Measurements from ENCODE around the gene DSCAML1. TPM values are rescaled to one million over a fixed set of nuclear protein-coding genes. Genes with fewer than 3 reads are reported as not detected.

Gene DSCAML1
- total RNA-seq, 2 experiments from 2014 or later, result not detected

DNA sequence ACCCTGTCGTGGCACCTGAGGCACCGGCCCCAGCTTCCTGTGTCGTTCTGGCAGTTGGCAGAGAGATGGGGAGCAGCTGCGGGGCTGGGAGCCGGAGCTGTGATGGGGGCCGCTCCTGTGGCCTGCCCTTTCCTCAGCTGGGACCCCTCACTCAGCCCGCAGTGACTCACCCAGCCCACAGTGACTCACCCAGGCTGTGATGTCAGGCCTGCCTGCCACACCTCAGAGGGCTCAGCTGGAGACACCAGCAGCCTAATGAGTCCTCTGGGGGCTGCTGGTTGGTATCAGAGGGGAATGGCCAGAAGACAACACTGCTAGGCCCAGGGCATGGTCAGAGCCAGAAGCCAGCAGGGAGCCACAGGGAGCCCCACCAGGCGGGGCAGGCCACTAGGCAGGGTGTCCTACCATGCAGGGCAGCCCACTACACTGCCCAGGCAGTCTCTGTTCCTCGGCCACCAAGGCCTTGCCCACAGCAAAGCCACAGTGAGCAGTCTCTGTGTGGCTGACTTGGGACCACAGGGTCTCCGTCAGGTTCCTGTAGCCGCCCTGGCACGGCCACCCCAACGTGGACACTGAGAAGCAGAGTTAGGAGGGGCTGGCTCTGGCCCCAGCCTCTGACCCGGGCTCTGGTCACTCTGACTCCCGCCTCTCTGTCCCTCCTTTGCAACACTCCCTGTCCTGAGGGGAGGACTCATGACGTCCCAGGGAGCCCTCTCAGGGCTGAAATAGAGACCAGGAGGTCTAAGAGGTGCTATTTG is 31.8 kb upstream of the DSCAML1 start:
- Histone ChIP-seq H3K27ac (ENCODE audit: low read depth, low read length, poor library complexity, severe bottlenecking) (no peak overlapping the region), H4K20me1 (ENCODE audit: insufficient read depth, low read length) (no peaks in the 10 kb centered on the region), H3K9me2 (ENCODE audit: insufficient read depth, low read length) (no peaks in the 10 kb centered on the region), H3K79me2 (ENCODE audit: insufficient read depth, low read depth, low read length) (no peaks in the 10 kb centered on the region), H3K36me3 (ENCODE audit: insufficient read depth, low read length) (no peaks in the 10 kb centered on the region), H3K4me3 (ENCODE audit: low read depth, low read length, poor library complexity, severe bottlenecking) (no peak overlapping the region), H2AFZ (ENCODE audit: low read length) (no peak overlapping the region), H3K4me1 (ENCODE audit: insufficient read depth, low read length, poor library complexity, severe bottlenecking) (no peaks in the 10 kb centered on the region), H3K4me2 (ENCODE audit: low read length) (no peak overlapping the region), H3K9me3 (ENCODE audit: low read length) (no peaks in the 10 kb centered on the region)
- TF ChIP-seq, protein P1, sequence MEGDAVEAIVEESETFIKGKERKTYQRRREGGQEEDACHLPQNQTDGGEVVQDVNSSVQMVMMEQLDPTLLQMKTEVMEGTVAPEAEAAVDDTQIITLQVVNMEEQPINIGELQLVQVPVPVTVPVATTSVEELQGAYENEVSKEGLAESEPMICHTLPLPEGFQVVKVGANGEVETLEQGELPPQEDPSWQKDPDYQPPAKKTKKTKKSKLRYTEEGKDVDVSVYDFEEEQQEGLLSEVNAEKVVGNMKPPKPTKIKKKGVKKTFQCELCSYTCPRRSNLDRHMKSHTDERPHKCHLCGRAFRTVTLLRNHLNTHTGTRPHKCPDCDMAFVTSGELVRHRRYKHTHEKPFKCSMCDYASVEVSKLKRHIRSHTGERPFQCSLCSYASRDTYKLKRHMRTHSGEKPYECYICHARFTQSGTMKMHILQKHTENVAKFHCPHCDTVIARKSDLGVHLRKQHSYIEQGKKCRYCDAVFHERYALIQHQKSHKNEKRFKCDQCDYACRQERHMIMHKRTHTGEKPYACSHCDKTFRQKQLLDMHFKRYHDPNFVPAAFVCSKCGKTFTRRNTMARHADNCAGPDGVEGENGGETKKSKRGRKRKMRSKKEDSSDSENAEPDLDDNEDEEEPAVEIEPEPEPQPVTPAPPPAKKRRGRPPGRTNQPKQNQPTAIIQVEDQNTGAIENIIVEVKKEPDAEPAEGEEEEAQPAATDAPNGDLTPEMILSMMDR (conservative IDR thresholded peaks at IDR 0.05; ENCODE audit: low read length), result no peak
- TF ChIP-seq EZH2phosphoT487 (IDR thresholded peaks at IDR 0.05; ENCODE audit: borderline replicate concordance, low read depth, low read length), result no peak
- no peak for DNase-seq (ENCODE audit: low spot score)
- ChIA-PET CTCF (ENCODE audit: unreplicated experiment) (no interaction called here), POLR2A (no interaction called here)
- BruUV-seq (replicated peaks), result no TSS peak
- intact Hi-C loops (cut with micrococcal nuclease; ENCODE audit: unreplicated experiment), result no loop called here

DNA sequence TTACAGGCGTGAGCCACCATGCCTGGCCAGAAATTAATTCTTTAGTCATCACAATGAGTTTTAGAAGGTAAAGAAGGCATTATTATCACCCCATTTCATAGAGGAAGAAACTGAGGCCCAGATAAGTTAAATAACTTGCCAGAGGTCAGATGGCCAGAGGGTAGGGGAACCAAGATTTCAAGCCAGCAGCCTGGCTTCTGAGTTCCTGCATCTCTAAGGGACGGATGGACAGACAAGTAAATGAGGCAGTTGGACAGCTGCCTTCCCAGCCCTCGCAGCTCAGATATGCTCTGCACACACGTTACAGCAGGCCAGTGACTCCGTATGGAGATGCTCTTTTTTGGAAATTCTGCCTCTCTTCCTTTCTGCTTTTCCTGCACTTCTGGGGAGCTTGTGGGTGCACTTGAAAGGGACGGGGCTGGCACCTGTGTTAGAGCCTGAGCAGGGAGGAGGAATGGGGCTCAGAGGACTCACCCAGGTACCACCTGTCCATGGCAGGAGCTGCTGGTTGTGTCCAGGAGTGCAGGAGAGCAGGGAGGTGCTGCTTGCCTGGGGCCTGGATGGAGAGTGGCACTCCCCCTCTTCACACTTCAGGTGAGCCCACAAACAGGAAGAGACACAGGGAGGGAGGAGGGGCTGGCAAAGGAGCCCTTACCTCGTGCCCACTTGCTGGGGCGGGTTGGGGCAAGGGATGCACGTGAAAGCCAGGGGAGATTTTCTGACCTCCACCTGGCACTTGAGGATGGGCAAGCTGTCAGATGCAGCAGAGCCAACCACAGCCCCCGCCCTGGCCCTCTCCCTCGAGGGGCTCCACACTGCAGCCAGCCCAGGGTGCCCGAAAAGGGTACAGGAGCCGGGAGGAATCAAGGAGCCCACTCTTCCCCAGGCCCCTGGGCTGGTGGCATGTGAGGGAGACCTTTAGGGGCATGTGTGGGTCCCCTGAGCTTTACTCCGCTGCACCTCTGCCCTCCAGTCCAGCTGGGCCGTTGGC is 30.8 kb upstream of the DSCAML1 start:
- H3K79me2 ChIP-seq (ENCODE audit: insufficient read depth, low read depth, low read length), result no peaks in the 10 kb centered on the region
- no peaks in the 10 kb centered on the region for H4K20me1 ChIP-seq (ENCODE audit: insufficient read depth, low read length)
- no peak overlapping the region for H2AFZ ChIP-seq (ENCODE audit: low read length)
- no peak overlapping the region for H3K4me2 ChIP-seq (ENCODE audit: low read length)
- TF ChIP-seq, protein P1 (conservative IDR thresholded peaks at IDR 0.05; ENCODE audit: low read length), result no peak
- no peak for TF ChIP-seq EZH2phosphoT487 (IDR thresholded peaks at IDR 0.05; ENCODE audit: borderline replicate concordance, low read depth, low read length)
- no peaks in the 10 kb centered on the region for H3K4me1 ChIP-seq (ENCODE audit: insufficient read depth, low read length, poor library complexity, severe bottlenecking)
- no peaks in the 10 kb centered on the region for H3K9me3 ChIP-seq (ENCODE audit: low read length)
- no peak overlapping the region for H3K4me3 ChIP-seq (ENCODE audit: low read depth, low read length, poor library complexity, severe bottlenecking)
- ChIA-PET POLR2A (no interaction called here), CTCF (ENCODE audit: unreplicated experiment) (no interaction called here)
- BruUV-seq (replicated peaks), result no TSS peak
- no peaks in the 10 kb centered on the region for H3K36me3 ChIP-seq (ENCODE audit: insufficient read depth, low read length)
- intact Hi-C loops (cut with micrococcal nuclease; ENCODE audit: unreplicated experiment), result no loop called here
- H3K9me2 ChIP-seq (ENCODE audit: insufficient read depth, low read length), result no peaks in the 10 kb centered on the region
- DNase-seq (ENCODE audit: low spot score), result no peak
- H3K27ac ChIP-seq (ENCODE audit: low read depth, low read length, poor library complexity, severe bottlenecking), result no peak overlapping the region

Data from OCI-LY7 (cell line).